C4-2B (cell line): ENCODE results near the gene ARHGEF12.
A peak's percentile ranks its signal among the peaks of the same experiment; 100 is the strongest.

Experiments used
- H3K27ac ChIP-seq: fragments of 450-650 bp; 2 replicates; pipeline ENCODE4 v1.5.1; 2017
- CTCF ChIP-seq: fragments of 450-650 bp; conservative IDR thresholded peaks from 2 replicates; pipeline ENCODE4 v1.5.1; 2017; ENCODE audit warnings: mild to moderate bottlenecking
- ZFX ChIP-seq: fragments of 450-650 bp; IDR thresholded peaks from 2 replicates; pipeline ENCODE4 v1.6.1; 2017

Gene ARHGEF12

GRCh38 chr11:120524536-120525085, 188.4 kb downstream of the ARHGEF12 start:
- TF ChIP-seq CTCF (no peak), ZFX (no peak)
- peak overlapping the region; percentile 15; the same call in 1 of the 2 replicates for H3K27ac ChIP-seq

GRCh38 chr11:120525261-120526171, 189.3 kb downstream of the ARHGEF12 start:
- TF ChIP-seq CTCF: no peak
- no peak for TF ChIP-seq ZFX
- H3K27ac ChIP-seq: peak overlapping the region; percentile 27; the same call in 1 of the 2 replicates

- TF ChIP-seq ZFX (no peak), CTCF (no peak)
Measured at GRCh38 chr11:120526241-120526640, 190.0 kb downstream of the ARHGEF12 start.

GRCh38 chr11:120527111-120527761, 191.0 kb downstream of the ARHGEF12 start:
- no peak overlapping the region for H3K27ac ChIP-seq
- TF ChIP-seq CTCF (no peak), ZFX (no peak)

More at GRCh38 chr11:120526241-120526640, 190.0 kb downstream of the ARHGEF12 start:
- peak overlapping the region; percentile 27; the same call in 1 of the 2 replicates for H3K27ac ChIP-seq

GRCh38 chr11:120528749-120529148, 192.5 kb downstream of the ARHGEF12 start:
- H3K27ac ChIP-seq: no peak overlapping the region
- TF ChIP-seq CTCF (no peak), ZFX (no peak)

- TF ChIP-seq CTCF (no peak), ZFX (no peak)
- H3K27ac ChIP-seq: no peak overlapping the region
Measured at GRCh38 chr11:120529214-120529613, 193.0 kb downstream of the ARHGEF12 start.

- TF ChIP-seq ZFX: no peak
- no peak for TF ChIP-seq CTCF
- H3K27ac ChIP-seq: no peak overlapping the region
Measured at GRCh38 chr11:120529911-120530310, 193.7 kb downstream of the ARHGEF12 start.
